Kidney (tissue), 14 donors: ENCODE data around the gene PHACTR4. TPM values are rescaled to one million over a fixed set of nuclear protein-coding genes. Genes with fewer than 3 reads are reported as not detected.
"Not testable (repeated sequence)": the region's sequence is repeated elsewhere in the genome, so short reads cannot be mapped to it uniquely, and the experiment has no call there.

Experiments
- DNase-seq, 5 donors: peaks; one replicate each; pipeline ENCODE4 v3.0.0-alpha.2; 2013 to 2020
- FAIRE-seq: peaks from 2 replicates; lab custom pipeline; 2012; peaks lifted over from hg19 to GRCh38; lab: Jason Lieb, UNC
- H3K27ac ChIP-seq, 2 donors: one replicate each; pipeline ENCODE4 v1.7.0; 2013; ENCODE audit warnings: low read depth in 2 of 2, low read length in 2 of 2, inconsistent platforms in 1 of 2
- H3K27me3 ChIP-seq: one replicate; pipeline ENCODE4 v1.7.1; 2013; ENCODE audit warnings: low read length, inconsistent platforms; ENCODE audit not compliant: control insufficient read depth, insufficient read depth
- H3K36me3 ChIP-seq, 3 donors: one replicate each; pipeline versions ENCODE4 v1.7.0 to v1.7.1; 2013; ENCODE audit warnings: low read length in 3 of 3, control low read depth in 1 of 3, inconsistent platforms in 1 of 3; ENCODE audit not compliant: insufficient read depth in 3 of 3, control insufficient read depth in 2 of 3
- H3K4me1 ChIP-seq, 3 donors: one replicate each; pipeline versions ENCODE4 v1.7.0 to v1.7.1; 2013; ENCODE audit warnings: low read length in 3 of 3, inconsistent platforms in 1 of 3, low read depth in 1 of 3; ENCODE audit not compliant: control insufficient read depth in 2 of 3, insufficient read depth in 2 of 3
- H3K4me3 ChIP-seq, 3 donors: one replicate each; pipeline versions ENCODE4 v1.7.0 to v1.8.1; 2013; ENCODE audit warnings: low read length in 3 of 3, control low read depth in 1 of 3, inconsistent platforms in 1 of 3
- H3K9ac ChIP-seq, 3 donors: one replicate each; pipeline versions ENCODE4 v1.7.0 to v1.7.1; 2013; ENCODE audit warnings: low read length in 3 of 3, control low read depth in 1 of 3, inconsistent platforms in 1 of 3
- H3K9me3 ChIP-seq, 3 donors: one replicate each; pipeline versions ENCODE4 v1.7.0 to v1.7.1; 2013; ENCODE audit warnings: low read length in 3 of 3, control low read depth in 1 of 3, inconsistent platforms in 1 of 3; ENCODE audit not compliant: control insufficient read depth in 2 of 3, insufficient read depth in 1 of 3
- intact Hi-C: fragments of 100-400 bp; cut with DNase I; formaldehyde crosslinking; loops from one replicate; pipeline ENCODE4 v1.11.1; 2022
- polyA plus RNA-seq: library from polyadenylated mRNA; stranded (reverse); fragments of 350-450 nt; fragmentation: Illumina TruSeq; extraction: RNeasy Lipid Tissue Mini Kit (QIAGEN cat#74804); gene quantifications from one replicate; pipeline ENCODE4 v1.2.3, GENCODE V29; 2014; ENCODE audit warnings: low read depth, low replicate concordance; ENCODE audit not compliant: insufficient read depth
- total RNA-seq: library from RNA; stranded (reverse); fragmentation: NEBNext Ultra II Directional; extraction: Animal tissue kit (Norgen Biotek cat#: 25700); gene quantifications from one replicate; pipeline ENCODE4 v1.2.1, GENCODE V29; 2021
- TF ChIP-seq, protein P1 (sequence below): IDR thresholded peaks from 3 replicates; pipeline ENCODE4 v1.5.1; 2012; ENCODE audit warnings: mild to moderate bottlenecking, moderate library complexity, borderline replicate concordance; ENCODE audit not compliant: insufficient read depth; ENCODE audit errors: extremely low read depth
- donor health status: control.
- donor health status: control.
- donor health status: control.
- donor health status: control.
- donor health status: control.
- donor health status: DM: yes; HTN: yes; CAD: no.
- donor health status: Normal renal cell carcinoma (clear cell type).

The PHACTR4 gene
- total and polyA plus RNA-seq, 2 donors from 2014 or later, result 23.2 to 51.5 TPM

DNA sequence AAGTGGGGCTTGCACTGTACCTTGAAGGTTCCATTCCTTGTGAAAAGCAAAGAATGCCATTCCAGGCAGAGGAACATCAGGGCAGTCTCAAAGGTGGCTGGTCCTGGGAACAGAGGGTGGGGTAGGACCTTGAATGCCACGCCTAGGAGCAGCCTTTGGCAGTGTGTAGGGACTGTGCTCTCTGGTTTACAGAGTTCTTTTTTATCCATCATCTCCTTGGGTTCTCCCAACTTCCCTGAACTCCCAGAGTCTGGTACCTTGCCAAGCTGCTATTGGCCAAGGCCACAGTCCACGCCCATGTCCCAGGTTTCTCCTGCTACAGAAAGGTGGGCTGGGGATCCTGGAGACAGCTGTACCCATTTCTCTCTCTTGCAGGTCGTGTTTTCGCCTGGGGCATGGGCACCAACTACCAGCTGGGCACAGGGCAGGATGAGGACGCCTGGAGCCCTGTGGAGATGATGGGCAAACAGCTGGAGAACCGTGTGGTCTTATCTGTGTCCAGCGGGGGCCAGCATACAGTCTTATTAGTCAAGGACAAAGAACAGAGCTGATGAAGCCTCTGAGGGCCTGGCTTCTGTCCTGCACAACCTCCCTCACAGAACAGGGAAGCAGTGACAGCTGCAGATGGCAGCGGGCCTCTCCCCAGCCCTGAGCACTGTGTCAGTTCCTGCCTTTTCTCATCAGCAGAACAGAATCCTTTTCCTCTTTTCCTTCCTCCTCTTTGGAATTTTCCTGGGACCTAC is 168.1 kb downstream of the PHACTR4 start:
- Histone ChIP-seq H3K4me3 (no peak overlapping the region), H3K27ac (no peak overlapping the region), H3K9me3 (no peaks in the 10 kb centered on the region), H3K4me1 (no peaks in the 10 kb centered on the region), H3K27me3 (no peaks in the 10 kb centered on the region), H3K36me3 (peaks cover 0 to 2% (median 0%) of the 10 kb centered on the region in 3 donors), H3K9ac (no peak overlapping the region)
- TF ChIP-seq, protein P1, sequence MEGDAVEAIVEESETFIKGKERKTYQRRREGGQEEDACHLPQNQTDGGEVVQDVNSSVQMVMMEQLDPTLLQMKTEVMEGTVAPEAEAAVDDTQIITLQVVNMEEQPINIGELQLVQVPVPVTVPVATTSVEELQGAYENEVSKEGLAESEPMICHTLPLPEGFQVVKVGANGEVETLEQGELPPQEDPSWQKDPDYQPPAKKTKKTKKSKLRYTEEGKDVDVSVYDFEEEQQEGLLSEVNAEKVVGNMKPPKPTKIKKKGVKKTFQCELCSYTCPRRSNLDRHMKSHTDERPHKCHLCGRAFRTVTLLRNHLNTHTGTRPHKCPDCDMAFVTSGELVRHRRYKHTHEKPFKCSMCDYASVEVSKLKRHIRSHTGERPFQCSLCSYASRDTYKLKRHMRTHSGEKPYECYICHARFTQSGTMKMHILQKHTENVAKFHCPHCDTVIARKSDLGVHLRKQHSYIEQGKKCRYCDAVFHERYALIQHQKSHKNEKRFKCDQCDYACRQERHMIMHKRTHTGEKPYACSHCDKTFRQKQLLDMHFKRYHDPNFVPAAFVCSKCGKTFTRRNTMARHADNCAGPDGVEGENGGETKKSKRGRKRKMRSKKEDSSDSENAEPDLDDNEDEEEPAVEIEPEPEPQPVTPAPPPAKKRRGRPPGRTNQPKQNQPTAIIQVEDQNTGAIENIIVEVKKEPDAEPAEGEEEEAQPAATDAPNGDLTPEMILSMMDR, result no peak
- DNase-seq, result no peak
- no peak for FAIRE-seq
- intact Hi-C loops, result no loop called here

DNA sequence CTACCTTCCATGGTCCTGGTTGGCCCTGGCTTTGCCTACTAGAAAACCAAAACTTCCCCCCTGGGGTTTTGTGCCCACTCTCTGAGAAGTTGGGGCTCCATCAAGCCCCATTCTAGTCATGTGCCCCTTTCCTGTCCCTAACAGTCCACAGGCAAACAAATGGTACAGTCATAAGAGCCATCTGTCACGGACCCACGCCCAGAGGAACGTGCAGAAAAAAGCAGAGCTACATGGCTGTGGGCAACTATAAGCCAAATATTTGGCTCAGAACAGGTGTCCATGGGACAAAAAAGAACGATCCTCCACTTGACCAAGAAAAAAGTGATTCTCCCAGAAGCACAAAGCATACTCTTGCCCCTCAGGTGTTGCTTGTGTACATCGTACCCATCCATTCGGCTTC is 168.7 kb downstream of the PHACTR4 start:
- no peaks in the 10 kb centered on the region for H3K27me3 ChIP-seq
- H3K9ac ChIP-seq, result no peak overlapping the region
- H3K36me3 ChIP-seq, result peaks cover 0 to 2% (median 0%) of the 10 kb centered on the region in 3 donors
- H3K4me3 ChIP-seq, result no peak overlapping the region
- H3K27ac ChIP-seq, result no peak overlapping the region
- H3K4me1 ChIP-seq, result no peaks in the 10 kb centered on the region
- DNase-seq (no peak), FAIRE-seq (no peak)
- intact Hi-C loops, result no loop called here
- H3K9me3 ChIP-seq, result no peaks in the 10 kb centered on the region
- TF ChIP-seq, protein P1, result no peak

DNA sequence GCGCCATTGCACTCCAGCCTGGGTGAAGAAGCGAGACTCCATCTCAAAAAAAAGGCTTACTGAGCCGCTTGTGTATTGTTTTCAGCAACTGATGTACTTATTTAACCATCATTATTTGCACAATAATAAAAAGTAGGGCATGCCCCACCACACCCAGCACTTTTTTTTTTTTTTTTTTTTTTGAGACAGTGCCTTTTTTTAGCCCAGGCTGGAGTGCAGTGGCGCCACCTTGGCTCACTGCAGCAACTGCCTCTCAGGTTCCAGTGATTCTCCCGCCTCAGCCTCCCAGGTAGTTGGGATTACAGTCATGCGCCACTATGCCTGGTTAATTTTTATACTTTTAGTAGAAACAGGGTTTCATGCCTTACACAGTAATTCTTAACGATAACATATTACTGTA is 171.1 kb downstream of the PHACTR4 start:
- no peak overlapping the region for H3K27ac ChIP-seq
- H3K9ac ChIP-seq, result no peak overlapping the region
- H3K4me3 ChIP-seq, result no peak overlapping the region
- no peak for DNase-seq
- no peak for FAIRE-seq
- intact Hi-C loops, result no loop called here
- TF ChIP-seq, protein P1, result no peak
- no peaks in the 10 kb centered on the region for H3K9me3 ChIP-seq
- no peaks in the 10 kb centered on the region for H3K4me1 ChIP-seq
- H3K36me3 ChIP-seq, result no peaks in the 10 kb centered on the region
- H3K27me3 ChIP-seq, result no peaks in the 10 kb centered on the region

DNA sequence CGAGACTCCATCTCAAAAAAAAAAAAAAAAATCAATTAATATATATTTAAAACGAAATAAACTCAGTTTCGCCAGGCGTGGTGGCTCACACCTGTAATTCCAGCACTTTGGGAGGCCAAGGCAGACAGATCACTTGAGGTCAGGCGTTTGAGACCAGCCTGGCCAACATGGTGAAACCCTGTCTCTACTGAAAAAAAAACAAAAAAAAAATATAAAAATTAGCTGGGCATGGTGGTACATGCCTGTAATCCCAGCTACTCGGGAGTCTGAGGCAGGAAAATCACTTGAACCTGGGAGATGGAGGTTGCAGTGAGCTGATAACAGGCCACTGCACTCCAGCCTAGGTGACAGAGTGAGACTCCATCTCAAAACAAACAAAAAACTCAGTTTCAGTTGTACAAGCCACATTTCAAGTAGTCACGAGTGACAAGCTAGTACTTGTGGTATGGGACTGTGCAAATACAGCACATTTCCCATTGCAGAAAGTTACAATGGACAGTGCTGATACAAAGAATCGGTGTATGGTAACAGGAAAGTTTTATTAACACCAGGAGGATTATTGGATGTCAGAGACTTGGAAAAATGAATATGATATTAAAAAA is 172.0 kb downstream of the PHACTR4 start:
- H3K36me3 ChIP-seq, FAIRE-seq, H3K9ac ChIP-seq, intact Hi-C loops, H3K9me3 ChIP-seq, H3K27me3 ChIP-seq, H3K27ac ChIP-seq, DNase-seq, H3K4me3 ChIP-seq, H3K4me1 ChIP-seq: not testable (repeated sequence)
